NCI-H446 (cell line): ENCODE data around the gene RPRD1A.
"Not testable (repeated sequence)": the region's sequence is repeated elsewhere in the genome, so short reads cannot be mapped to it uniquely, and the experiment has no call there.

Source experiments
- DNase-seq, 2 experiments: peaks; one replicate each; lab custom pipeline; 2025; lab: John Stamatoyannopoulos, UW

The RPRD1A gene

DNA sequence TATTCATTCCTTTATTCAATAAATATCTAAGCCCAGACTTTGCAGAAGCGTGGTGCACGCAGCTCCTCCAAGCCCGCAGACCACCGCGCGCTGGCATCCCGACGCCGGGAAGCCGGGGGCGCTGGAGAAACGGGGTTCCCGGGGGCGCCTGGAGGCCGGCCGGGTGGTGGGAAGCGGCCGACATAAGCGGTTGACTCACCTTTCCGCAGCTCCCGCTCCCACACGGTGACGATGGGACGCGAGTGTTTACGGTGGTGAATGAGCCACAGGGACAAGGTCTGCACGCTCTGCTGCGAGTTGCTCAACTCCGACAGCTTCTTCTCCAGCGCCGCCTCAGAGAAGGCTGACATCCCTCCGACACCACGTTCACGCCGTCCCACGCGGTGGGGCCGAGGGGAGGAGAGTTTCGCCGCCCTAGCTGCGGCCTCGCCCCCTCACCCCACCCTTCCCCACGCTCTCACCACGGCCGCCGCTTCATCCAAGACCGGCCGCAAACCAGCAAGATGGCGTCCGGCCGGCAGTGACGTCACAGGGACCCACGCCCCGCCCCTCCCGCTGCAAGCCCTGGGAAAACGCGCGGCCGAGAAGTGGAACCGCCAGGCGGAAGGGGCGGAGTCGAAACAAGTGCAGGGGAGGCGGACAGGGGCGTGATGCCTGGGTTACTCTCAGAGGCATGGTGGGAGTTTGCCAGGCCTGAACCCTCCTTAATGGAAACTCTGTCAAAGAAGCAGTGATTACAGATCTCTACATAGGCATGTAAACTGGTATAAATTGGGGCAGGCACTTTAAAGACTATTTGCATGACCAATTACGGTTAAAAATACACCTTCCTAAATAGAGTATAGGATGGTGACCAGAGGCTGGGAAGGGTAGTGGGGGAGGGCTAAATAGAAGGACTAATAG, at the start of gene RPRD1A:
RPRD1A (minus strand) TSS at position 505 of the 903 bp plus-strand sequence; CDS start at position 350, 155 bp downstream.
- peak; percentile 85 to 96 for DNase-seq

- DNase-seq: not testable (repeated sequence)
Measured at GRCh38 chr18:36116771-36117170, 49.4 kb upstream of the RPRD1A start.

DNA sequence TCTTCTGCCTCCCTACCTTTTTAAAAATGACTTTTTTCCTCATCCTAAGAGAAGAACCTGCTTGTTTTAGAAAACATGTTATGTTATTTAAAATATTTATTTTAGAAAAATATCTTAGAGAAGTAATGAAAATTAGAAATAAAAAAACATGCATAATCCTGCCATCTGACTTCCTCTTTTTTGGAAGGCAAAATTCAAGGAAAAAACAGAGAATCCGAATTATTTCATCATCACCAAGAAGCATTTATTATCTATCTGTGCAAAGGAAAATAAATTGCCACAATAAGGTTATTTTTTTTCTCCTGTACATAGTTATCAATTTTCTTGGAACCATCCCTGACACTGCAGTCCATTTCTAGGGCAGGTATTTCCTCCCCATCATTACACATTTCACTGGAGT, 47.4 kb upstream of the RPRD1A start:
- DNase-seq: no peak

GRCh38 chr18:36114251-36114650, 46.9 kb upstream of the RPRD1A start:
- no peak for DNase-seq

- DNase-seq: no peak
Measured at GRCh38 chr18:36112302-36112701, 44.9 kb upstream of the RPRD1A start.

- DNase-seq: no peak
Measured at GRCh38 chr18:36109737-36110136, 42.4 kb upstream of the RPRD1A start.

DNA sequence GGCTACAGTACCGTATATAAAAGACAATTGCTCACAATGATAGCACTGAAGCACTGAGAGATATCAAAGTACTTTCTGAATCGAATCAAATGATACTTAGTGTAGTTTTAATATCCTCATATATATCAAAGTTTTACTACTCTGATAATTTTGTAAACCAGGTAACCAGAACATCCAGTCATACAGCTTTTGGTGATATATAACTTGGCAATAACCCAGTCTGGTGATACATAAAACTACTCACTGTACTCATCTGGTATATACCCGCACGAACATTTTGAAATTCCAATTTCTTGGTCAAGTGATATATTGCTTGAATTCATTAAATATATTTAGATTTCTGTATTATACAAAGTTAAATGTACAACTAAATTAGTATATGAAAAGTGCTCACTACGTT, 41.2 kb upstream of the RPRD1A start:
- no peak for DNase-seq

DNA sequence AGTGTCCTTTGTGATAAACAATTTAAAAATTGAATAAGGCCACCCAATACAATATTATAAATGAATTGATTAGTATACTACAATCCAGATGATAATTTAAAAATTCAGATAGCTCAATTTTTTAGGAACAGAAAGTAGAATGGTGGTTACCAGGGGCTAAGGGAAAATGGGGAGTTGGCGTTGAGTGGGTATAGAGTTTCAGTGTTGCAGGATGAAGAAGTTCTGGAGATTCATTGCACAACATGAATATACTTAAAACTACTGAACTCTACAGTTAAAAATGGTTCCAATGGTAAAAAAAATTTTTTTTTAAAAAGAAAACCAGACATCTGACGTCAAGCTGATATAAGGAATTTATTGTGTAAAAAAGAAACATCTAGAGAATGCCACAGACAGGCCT, 40.8 kb upstream of the RPRD1A start:
- DNase-seq: no peak

DNA sequence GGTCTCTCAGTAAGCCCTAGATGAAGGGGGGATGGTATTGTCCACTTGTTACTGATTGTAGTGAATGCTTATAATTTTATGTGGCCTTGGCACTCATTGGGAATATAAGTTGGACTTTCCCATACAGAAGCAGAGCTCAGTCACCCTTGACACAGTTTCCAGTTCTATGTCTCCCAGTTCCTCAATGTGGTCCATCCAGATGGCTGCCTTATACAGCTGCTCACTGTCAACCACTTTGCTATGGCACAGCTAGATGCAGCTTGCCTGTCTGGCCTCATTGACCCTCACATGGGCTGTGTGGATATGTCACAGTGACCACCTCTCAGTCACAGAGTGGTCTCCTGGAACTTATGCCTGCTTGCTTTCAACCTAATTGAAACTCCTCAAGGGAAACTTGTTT, 40.1 kb upstream of the RPRD1A start:
- no peak for DNase-seq

GRCh38 chr18:36104749-36105148, 37.4 kb upstream of the RPRD1A start:
- no peak for DNase-seq

GRCh38 chr18:36101943-36102342, 34.6 kb upstream of the RPRD1A start:
- no peak for DNase-seq

- no peak for DNase-seq
Measured at GRCh38 chr18:36099311-36099710, 32.0 kb upstream of the RPRD1A start.

- no peak for DNase-seq
Measured at GRCh38 chr18:36096955-36097354, 29.6 kb upstream of the RPRD1A start.

GRCh38 chr18:36095936-36096519, 28.7 kb upstream of the RPRD1A start:
- peak in 1 of 2 experiments; percentile 66 for DNase-seq

DNA sequence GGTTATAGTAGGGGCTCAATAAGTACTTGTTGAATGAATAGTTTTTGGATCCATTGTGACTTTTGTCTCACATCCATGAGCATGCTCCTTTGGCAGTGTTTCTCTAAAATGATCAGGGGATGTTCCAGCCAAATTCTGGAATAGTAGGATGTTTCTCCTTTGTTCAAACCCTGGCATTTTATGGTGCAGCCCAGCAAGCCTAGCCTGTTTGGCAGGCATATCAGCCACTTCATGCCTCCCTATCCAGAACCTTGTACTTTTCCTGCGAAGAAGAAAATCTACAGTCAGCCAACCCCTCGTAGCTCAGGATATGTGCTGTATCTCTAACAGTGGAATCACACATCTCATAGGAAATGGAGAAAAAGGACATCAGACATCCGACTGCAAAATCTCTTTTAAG, 27.1 kb upstream of the RPRD1A start:
- no peak for DNase-seq

GRCh38 chr18:36092116-36092515, 24.8 kb upstream of the RPRD1A start:
- not testable (repeated sequence) for DNase-seq

GRCh38 chr18:36089001-36089400, 21.6 kb upstream of the RPRD1A start:
- no peak for DNase-seq

DNA sequence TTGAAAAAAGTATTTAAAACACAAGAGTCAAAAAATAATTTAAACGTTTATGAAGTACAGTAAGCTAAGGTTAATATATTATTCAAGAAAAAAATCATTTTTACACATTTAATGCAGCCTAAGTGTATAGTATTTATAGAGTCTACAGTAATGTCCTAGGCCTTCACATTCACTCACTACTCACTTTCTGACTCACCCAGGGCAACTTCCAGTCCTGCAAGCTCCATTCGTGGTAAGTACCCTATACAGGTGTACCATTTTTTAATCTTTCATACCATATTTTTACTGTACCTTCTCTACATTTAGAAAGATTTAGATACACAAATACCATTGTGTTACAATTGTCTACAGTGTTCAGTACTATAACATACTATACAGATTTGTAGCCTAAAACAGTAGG, 20.9 kb upstream of the RPRD1A start:
- DNase-seq: no peak

GRCh38 chr18:36086186-36086585, 18.8 kb upstream of the RPRD1A start:
- no peak for DNase-seq

- no peak for DNase-seq
Measured at GRCh38 chr18:36085195-36085594, 17.8 kb upstream of the RPRD1A start.

GRCh38 chr18:36083729-36084128, 16.4 kb upstream of the RPRD1A start:
- DNase-seq: no peak

GRCh38 chr18:36081118-36081517, 13.8 kb upstream of the RPRD1A start:
- DNase-seq: not testable (repeated sequence)

DNA sequence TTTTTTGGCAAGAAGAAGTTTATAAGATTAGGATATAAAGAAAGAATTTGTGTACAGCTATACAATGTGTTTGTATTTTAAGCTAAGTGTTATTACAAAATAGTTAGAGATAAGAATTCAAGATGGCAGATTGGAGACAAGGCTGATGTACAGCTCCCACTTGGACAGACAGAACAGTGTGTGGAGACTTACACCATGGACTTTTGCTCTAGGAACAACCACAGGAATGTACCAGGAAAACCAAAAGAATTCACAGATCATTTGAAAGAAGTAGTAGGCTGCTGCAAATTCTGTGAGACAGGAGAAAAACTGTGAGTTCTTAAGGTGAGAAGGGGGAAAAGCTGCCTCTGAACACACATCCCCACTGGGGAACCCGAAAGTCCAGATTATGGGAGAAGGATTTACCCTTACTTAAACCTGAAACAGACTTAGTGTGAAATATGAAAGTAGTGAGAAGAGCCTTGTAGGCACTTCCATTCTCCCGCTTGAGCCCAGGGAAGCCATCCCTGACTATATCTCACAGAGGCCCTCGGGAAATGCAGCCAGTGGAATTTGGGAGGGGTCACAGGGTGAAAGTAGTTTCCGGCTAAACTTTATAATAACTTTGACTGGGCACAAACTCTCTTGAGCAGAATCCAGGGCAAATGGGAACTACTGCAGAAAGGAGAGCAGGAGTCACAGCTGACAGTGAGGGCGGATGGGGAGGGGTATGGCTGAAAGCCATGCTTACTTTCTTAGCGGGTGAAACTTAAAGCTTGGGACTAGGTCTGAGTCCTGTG, 11.6 kb upstream of the RPRD1A start:
- no peak for DNase-seq
